OCI-LY3 (cell line): ENCODE data around the gene ODAPH.

Experiments used
- CTCF ChIP-seq: fragments of 200-600, 300-600 bp; sonication (generic); IDR thresholded peaks from 2 replicates; pipeline ENCODE4 v1.5.1; 2014; ENCODE audit warnings: antibody characterized with exemption, low read length, low read depth
- EZH2phosphoT487 ChIP-seq: fragments of 200-600 bp; shearing (Covaris generic); IDR thresholded peaks from 2 replicates; pipeline ENCODE4 v1.6.1; 2018; ENCODE audit warnings: antibody characterized with exemption, mixed run types, low read depth

GRCh38 chr4:75513526-75514130 lies 42.2 kb upstream of the ODAPH start:
- no peak for TF ChIP-seq CTCF
- TF ChIP-seq EZH2phosphoT487, result no peak
